Measurements from ENCODE around the gene GLRX5.

GLRX5 gene

DNA sequence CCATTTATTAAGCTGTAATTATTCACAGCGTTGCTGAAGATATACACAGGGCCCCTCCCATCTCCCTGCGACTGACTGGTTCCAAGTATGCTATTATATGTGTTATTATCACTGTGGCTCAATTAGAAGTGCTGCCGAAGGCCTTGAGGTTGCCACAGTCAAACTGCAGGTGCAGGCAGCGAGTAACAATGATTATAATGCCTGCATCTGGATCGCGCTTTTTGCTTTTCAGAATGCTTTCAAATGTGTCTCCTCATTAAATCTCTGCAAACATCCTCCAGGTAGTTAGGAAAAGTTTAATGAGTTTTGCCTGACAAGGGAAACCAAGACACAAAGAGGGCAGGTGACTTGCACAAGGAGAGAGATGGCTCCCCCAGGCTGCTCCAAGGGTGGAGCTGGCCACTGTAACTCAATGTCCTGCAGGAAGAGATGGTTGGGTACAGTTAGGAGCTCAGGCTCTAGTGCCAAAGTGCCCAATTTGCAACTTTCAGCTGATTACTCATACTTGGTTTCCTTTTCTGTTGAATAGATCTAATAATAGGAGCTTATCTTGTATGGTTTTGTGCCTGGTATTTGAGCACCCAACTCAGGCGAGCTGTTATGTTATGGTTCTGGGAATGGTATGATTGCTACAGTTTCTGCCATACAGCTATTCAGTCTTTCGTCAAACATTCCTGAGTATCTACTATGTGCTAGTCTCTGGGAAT, 16.7 kb upstream of the GLRX5 start:
- peak; percentile 44 for DNase-seq

GRCh38 chr14:95519699-95520098, 15.2 kb upstream of the GLRX5 start:
- peak; percentile 88 for DNase-seq

- no peak for DNase-seq
Measured at GRCh38 chr14:95520346-95520745, 14.5 kb upstream of the GLRX5 start.

DNA sequence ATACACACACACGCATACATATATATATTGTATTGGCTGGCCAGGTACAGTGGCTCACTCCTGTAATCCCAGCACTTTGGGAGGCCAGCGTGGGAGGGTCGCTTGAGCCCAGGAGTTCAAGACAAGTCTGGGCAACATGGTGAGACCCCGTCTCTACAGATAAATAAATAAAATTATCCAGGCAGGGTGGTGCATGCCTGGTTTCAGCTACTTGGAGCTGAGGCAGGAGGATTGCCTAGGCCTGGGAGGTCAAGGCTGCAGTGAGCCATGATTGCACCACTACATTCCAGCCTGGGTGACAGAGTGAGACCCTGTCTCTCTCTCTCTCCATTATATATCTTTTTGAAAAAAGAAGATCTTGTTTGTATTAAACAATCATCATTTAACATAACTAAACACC, 13.8 kb upstream of the GLRX5 start:
- no peak for DNase-seq

- no peak for DNase-seq
Measured at GRCh38 chr14:95522116-95522515, 12.7 kb upstream of the GLRX5 start.

DNA sequence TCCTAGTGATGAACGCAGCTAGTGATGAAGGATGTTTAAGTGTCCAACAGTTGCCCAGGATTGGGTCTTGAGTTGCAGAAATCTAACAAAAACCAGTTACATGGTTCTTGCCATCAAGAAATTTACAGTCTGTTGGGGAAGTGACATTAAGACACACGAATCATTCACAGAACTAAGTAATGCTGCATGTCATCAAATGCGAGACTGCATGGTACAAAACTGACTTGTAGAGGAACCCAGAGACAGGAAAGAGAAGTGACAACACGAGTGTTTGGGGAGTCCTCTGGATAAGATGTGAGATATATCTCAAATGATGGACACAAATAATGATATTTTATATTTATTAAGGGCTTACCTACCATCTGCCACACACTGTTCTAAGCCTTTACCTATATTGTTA, 12.3 kb upstream of the GLRX5 start:
- no peak for DNase-seq

- DNase-seq = peak; percentile 68
Measured at GRCh38 chr14:95523051-95523814, 11.6 kb upstream of the GLRX5 start.

DNA sequence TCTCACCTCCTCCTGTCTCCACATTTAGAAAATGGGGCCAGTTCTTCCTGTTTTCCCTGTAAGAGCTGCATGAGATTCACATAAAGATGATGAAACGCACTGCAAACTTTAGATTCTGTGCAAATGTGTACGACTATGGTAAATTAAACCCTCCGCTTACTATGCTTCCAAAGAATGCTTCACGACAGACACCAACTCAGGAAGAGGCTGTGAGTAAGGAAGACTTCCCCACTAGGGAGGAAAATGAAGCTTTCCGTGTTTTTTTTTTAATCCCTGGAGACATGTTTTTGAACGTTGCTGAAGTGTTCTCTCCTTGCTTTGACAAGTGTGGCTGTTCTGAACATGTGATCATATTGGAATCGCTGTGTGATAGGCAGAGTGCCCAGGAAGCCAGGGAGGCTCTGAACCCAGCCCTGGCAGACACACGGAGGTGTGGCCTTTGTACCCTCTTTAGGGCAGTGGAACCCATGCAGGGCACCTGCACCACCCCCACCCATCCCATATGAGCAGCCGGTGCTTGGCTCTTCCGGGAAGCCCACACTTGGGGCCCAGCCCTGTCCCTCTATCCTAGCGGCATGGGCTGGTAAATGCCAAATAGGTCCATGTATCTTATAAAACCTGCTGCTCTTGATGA, 10.9 kb upstream of the GLRX5 start:
- DNase-seq = peak; percentile 99

- DNase-seq = peak; percentile 41
Measured at GRCh38 chr14:95524706-95525512, 9.9 kb upstream of the GLRX5 start.

DNA sequence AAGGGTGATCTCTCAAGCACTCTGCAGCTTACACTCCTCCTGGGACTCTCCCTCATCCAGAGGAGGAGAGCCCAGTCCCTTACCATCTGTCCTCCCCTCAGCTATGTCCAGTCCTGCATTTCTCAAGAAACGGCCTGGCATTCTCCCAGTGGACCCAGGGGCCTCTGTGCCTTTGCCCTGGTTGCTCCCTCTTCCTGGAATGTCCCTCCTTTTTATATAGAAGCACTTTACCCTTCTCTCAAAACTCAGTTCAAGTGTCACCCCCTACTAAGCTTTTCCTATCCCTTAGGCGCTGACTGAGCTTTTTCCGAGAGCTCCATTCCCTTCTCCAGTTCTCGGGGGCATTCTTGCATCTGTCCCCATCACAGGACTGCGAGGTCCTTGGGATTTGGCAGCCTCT, 8.9 kb upstream of the GLRX5 start:
- no peak for DNase-seq

DNA sequence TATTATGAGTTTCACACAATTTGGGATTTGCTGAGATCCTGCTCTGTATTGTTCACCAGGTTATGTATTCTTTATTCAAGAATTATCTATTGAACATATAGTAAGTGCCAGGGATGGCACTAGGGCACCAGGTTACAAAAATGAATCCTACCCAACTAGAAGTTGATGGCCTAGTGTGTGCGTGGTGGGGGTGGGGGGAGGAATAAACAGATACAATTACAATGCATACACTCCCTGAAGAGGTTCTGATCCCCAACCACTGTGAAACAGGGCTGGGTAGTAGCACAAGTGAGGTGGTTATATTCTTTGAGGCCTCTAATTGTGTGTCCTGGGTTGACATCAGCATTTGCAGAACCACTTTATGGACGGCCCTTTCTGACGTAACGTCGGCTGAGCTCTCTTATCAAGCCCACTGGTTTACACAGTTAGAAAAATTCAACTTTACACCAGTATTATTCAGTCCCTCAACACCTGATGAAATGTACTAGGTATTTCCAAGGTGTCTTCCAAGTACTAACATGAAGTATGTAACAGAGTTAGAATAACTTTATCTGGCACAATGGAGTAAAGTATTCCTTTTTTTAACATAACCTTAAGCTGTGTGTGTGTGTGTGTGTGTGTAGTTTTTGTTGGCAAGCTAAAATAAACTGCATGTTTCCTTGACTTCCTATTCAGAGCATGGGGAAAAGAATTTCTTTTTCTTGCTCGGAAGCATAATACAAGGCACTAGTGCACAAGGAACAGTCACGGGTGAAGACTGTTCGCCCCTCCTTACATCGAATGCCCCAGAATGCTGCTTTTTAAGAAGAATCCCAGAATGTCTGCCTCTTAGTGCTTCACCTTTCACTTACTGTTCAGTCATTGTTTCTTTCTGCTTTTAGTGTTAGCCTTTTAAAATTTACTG, 8.1 kb upstream of the GLRX5 start:
- no peak for DNase-seq

DNA sequence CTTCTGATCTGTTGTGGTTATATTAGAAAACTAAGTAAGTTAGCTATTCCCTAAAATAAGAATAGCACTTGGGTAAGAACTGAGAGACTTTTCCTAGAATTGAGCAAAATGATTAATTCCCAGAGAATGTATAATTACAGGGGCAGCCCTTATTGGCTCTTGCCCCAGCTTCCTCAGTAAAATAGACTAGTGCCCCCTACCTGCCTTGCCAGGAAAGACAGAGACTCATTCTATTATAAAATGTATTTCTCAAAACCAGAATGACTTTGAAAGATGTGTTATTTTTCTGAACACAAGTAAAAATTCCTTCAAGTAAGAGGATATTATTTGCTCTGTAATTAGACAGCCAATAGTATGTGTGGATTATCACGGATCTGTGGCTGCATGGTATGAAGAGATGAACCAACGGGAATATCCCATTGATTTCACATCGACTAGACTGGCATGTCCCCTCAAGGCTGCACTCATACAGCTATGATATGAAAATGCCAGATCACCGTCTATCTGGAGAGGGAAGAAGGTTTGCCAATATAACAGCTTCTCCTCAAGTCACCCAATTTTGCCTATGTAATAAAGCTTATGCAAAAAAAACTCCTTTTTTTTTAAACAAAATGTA, 7.4 kb upstream of the GLRX5 start:
- DNase-seq = peak; percentile 85

DNA sequence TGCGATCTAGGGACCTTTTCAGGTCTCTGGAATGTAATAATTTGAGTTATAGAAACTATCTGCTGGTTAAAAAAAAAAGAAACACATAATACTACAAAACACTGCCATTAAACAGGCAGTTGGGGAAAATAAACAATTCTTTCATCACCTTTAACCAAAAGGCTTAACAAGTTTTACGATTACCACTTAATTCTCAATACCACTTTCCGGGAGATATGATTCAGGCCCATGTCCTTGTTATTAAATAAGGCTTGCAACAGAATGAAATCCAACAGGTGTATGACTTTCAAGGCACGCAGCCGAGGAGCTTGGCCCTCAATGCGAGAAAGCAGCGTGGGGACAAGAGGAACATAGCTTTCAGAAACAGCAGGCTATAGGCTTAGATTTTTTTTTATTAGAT, 5.6 kb upstream of the GLRX5 start:
- no peak for DNase-seq

- no peak for DNase-seq
Measured at GRCh38 chr14:95530473-95531276, 4.2 kb upstream of the GLRX5 start.

DNA sequence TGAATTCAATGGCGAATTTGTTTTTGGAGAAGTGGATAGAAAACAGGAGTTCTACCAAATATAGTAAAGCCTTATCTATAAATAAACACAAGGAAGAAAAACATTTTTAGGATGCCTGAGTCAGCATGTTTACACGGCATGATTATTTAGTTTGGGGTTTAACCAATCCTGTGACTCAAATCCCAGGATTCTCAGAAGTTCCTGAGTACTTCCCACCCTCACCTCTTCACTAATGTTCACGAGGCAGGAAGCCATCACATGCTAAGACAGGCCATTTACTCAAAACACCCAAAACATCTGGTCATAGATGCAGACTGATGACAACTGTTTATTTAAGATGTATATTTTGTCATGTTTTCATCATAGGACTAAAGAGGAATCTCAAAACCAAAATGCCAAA, 3.4 kb upstream of the GLRX5 start:
- peak; percentile 82 for DNase-seq

GRCh38 chr14:95531969-95532368, 2.9 kb upstream of the GLRX5 start:
- DNase-seq = no peak

GRCh38 chr14:95533391-95533821, 1.4 kb upstream of the GLRX5 start:
- peak; percentile 50 for DNase-seq

GRCh38 chr14:95533822-95534221, 1.0 kb upstream of the GLRX5 start:
- no peak for DNase-seq

DNA sequence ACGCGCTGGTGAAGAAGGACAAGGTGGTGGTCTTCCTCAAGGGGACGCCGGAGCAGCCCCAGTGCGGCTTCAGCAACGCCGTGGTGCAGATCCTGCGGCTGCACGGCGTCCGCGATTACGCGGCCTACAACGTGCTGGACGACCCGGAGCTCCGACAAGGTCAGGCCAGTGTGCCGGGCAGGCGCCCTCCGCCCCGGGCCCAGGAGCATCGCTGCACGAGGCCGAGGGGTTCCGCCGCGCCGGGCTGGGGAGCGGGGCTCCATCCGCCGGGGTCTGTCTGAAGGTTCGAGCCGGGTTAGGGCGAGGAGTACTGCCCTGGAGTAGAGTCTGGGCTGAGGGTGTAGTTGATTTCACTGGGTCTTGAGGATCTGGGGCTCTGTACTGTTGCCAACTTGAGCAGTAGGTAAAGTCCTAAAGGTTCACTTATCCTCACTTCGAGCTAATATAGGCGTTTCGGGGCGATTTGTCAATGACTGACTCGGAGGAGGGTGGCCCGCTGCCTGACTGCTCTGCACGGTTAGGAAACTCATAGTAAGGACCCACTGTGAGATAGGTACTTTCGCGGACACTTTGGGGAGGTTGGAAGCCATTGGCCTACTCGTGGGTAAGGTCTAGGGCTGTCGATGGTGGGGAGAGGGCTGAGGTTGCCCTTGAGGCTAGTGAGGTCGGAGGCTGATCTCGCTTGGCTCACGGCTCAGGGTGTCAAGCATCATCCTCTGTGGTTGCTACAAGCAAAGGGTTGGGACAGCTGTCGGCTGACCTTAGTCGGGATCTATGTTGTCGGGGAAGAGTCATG, 574 bp downstream of the GLRX5 start:
- DNase-seq = no peak
